SK-N-MC (cell line): ENCODE results near the gene HEBP1.

Experiments
- EZH2 ChIP-seq: fragments of 200-600 bp; sonication (generic); IDR thresholded peaks from one replicate; pipeline ENCODE4 v1.6.1; 2017; ENCODE audit warnings: antibody characterized with exemption
- POLR2AphosphoS5 ChIP-seq: IDR thresholded peaks from 2 replicates; pipeline ENCODE4 v1.6.1; 2012; ENCODE audit warnings: mild to moderate bottlenecking, low read depth, low read length, borderline replicate concordance

DNA sequence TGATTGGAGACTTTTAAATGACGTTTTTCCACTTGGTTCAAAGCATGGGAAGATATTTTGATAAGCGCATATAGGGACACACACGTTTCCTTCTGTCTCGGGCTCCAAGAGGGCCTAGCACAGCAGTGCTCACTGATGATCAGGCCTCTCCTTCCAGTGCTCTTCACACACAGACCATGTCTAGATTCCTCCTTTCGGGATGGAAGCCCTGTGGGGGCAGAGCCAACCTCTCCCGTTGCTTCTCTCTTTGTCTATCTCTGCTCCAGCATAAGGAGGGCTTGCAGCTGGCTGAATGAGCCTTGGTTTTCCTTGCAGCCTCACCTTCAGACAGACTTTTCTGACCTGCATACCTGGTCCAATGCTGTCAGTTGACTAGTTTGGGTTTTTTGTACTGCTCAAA is 70.4 kb downstream of the HEBP1 start:
- no peak for TF ChIP-seq EZH2
- TF ChIP-seq POLR2AphosphoS5, result no peak
